Measurements from ENCODE around the gene FBXW7.

DNA sequence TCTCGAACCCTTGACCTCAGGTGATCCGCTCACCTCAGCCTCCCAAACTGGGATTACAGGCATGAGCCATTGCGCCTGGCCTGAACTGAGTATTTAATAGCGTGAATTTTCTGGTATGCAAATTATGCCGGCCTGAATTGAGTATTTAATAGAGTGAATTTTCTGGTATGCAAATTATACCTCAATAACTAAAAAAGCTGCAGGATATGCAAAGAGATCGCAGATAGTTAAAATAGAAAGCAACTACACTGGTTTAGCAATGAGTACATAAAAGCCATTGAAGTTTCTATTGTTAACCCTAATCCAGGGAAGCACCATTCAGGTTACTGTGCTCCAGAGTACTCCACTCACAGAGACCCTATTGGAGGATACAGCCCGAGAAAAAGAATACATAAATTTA, 22.8 kb downstream of the FBXW7 start:
- TF ChIP-seq, protein P1, sequence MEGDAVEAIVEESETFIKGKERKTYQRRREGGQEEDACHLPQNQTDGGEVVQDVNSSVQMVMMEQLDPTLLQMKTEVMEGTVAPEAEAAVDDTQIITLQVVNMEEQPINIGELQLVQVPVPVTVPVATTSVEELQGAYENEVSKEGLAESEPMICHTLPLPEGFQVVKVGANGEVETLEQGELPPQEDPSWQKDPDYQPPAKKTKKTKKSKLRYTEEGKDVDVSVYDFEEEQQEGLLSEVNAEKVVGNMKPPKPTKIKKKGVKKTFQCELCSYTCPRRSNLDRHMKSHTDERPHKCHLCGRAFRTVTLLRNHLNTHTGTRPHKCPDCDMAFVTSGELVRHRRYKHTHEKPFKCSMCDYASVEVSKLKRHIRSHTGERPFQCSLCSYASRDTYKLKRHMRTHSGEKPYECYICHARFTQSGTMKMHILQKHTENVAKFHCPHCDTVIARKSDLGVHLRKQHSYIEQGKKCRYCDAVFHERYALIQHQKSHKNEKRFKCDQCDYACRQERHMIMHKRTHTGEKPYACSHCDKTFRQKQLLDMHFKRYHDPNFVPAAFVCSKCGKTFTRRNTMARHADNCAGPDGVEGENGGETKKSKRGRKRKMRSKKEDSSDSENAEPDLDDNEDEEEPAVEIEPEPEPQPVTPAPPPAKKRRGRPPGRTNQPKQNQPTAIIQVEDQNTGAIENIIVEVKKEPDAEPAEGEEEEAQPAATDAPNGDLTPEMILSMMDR (IDR thresholded peaks at IDR 0.05) = no peak
- no peak for TF ChIP-seq POLR2AphosphoS5 (IDR thresholded peaks at IDR 0.05)

Measured in transverse colon (tissue), 4 donors.